NOMO-1 (cell line): ENCODE results near the gene TSACC.

Experiments
- DNase-seq, 2 experiments: peaks; one replicate each; lab custom pipeline; 2025; ENCODE audit not compliant: unreplicated experiment in 2 of 2; lab: John Stamatoyannopoulos, UW

TSACC gene

DNA sequence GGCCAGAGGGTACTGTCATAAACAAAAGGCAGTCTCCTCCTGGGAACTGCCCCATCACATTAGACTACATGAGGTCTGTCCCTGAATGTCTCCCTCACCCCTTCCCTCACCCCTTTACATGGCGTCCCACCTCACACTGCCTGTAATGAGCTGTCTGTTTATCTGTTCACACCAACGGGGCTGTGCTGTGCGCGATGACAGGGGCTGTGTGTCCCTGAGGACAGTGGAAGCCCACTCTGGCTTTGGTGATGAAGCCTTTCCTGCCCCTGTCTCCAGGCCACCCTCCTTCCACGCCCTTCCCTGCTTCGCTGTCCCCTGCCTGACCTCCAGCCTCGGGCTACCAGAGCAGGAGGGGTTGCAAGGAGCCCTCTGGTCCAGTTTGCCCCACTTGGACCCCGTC lies 53.4 kb downstream of the TSACC start:
- no peak for DNase-seq

DNA sequence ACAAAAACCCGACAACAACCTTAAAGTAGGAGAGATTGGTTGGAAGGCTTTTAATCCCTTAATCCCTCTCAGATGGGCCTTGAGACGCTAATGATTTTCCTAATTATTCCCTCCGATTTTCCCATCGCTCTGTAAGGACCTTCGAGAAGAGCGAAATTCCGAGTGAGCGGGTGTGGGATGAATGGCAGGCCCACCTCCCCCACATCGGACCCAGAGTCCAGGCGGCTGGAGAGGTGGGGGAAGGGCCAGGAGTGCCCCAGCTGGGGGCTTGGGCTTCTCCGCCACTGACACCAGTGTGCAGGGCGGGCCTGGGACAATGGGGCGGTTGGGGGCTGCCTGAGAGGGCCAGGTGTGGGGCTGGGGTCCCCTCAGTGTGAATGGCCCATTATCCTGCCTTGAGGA lies 54.1 kb downstream of the TSACC start:
- no peak for DNase-seq

DNA sequence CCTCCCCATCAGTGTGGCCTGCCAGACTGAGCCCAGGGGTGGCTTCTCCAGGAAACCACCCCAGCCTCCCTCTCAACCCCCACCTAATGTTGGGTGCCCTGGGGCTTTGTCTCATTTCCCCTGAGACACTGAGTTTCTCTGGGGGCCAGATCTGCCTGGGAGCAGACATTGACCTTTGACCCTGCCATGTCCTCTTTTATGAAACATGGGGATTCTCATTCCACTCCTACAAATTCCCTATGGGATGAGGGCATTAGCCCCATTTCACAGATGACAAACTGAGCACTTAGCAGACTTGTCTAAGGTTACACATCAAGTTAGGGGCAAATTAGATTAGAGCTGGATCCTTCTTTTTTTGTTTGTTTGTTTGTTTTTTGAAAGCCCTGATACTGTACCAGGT lies 54.8 kb downstream of the TSACC start:
- no peak for DNase-seq

DNA sequence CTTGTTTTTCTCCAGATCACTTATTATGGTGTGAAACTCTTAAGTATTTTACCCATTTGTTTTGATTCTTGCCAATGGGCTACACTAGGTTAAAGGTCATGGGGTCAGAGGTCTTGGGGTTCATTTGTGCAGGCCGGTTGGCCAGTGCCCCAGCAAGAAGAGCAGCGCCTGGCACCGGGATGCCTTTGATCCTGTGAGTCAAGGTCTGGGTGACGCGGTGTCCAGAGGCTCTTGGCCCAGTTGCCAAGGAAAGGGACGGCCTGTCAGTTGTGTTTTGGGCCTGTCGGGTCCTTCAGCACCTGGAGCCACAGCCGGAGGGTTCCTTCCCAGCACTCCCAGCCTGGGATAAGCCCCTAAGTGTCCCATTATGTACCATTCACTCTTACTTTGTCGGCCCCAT lies 55.8 kb downstream of the TSACC start:
- DNase-seq: no peak

DNA sequence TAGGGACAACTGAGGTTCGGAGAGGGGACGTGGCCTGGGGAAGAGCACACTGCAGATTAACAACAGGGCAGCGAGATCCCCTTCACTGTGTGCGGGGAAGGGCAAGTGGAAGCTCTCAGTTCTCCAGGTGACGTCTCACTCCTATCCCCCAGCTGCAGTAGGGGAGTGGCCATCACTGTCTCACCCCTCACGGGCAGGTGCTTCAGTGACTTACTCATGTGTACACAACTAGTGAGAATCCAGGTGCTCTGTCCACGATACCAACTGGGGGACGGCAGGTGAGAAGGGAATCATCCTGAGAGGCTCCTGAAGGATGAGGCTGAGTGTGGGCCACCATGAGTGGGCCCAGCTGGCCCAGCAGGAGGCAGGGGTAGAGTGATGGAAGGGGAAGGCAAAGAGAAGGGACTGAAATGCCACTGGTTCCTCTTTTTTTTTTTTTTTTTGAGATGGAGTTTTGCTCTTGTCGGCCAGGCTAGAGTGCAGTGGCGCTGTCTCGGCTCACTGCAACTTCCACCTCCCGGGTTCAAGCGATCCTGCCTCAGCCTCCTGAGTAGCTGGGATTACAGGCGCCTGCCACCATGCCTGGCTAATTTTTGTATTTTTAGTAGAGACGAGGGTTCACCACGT lies 56.6 kb downstream of the TSACC start:
- DNase-seq: peak; percentile 20 to 32
